ENCODE data around the gene SENP8. TPM values are rescaled to one million over a fixed set of nuclear protein-coding genes. Genes with fewer than 3 reads are reported as not detected.

SENP8 gene
- total RNA-seq, 1 experiment from 2014 or later: 2.0 TPM

GRCh38 chr15:72128359-72128758 lies 10.2 kb downstream of the SENP8 start:
- Histone ChIP-seq H3K4me3 (ENCODE audit: low read depth, low read length, poor library complexity, severe bottlenecking) (no peak overlapping the region), H3K27ac (ENCODE audit: low read depth, low read length, poor library complexity, severe bottlenecking) (no peak overlapping the region), H3K4me1 (ENCODE audit: insufficient read depth, low read length, poor library complexity, severe bottlenecking) (peaks cover 11% of the 10 kb centered on the region), H3K9me3 (ENCODE audit: low read depth, low read length, poor library complexity, severe bottlenecking) (no peaks in the 10 kb centered on the region), H3K27me3 (replicated peaks; ENCODE audit: insufficient read depth, low read depth, low read length, poor library complexity) (no peaks in the 10 kb centered on the region), H3K36me3 (ENCODE audit: insufficient read depth, low read length, poor library complexity, severe bottlenecking) (no peaks in the 10 kb centered on the region)
- BruUV-seq (replicated peaks): no TSS peak
- TF ChIP-seq EZH2 (IDR thresholded peaks at IDR 0.05; ENCODE audit: borderline replicate concordance, low read depth, low read length, poor library complexity, severe bottlenecking) (no peak), CTCF (conservative IDR thresholded peaks at IDR 0.05; ENCODE audit: low read depth, low read length) (no peak)
- DNase-seq (ENCODE audit: low spot score): no peak
- intact Hi-C loops (cut with micrococcal nuclease; ENCODE audit: unreplicated experiment): no loop called here
- CTCF ChIA-PET: interaction anchor here (0.6 kb wide), 1 partner anchor 10 kb away, joined by 3 read pairs; the partner anchor contains the start of gene SENP8
- POLR2A ChIA-PET (ENCODE audit: low non-redundant PET): interaction anchor here (0.7 kb wide), 1 partner anchor 59 kb away, joined by 4 read pairs; no protein-coding TSS in a partner anchor

GRCh38 chr15:72130272-72130671 lies 12.1 kb downstream of the SENP8 start:
- intact Hi-C loops (cut with micrococcal nuclease; ENCODE audit: unreplicated experiment): no loop called here
- ChIA-PET POLR2A (ENCODE audit: low non-redundant PET) (no interaction called here), CTCF (no interaction called here)
- H3K4me1 ChIP-seq (ENCODE audit: insufficient read depth, low read length, poor library complexity, severe bottlenecking): no peaks in the 10 kb centered on the region
- no peak overlapping the region for H3K27ac ChIP-seq (ENCODE audit: low read depth, low read length, poor library complexity, severe bottlenecking)
- BruUV-seq (replicated peaks): no TSS peak
- H3K27me3 ChIP-seq (replicated peaks; ENCODE audit: insufficient read depth, low read depth, low read length, poor library complexity): no peaks in the 10 kb centered on the region
- no peak for DNase-seq (ENCODE audit: low spot score)
- no peaks in the 10 kb centered on the region for H3K36me3 ChIP-seq (ENCODE audit: insufficient read depth, low read length, poor library complexity, severe bottlenecking)
- no peak overlapping the region for H3K4me3 ChIP-seq (ENCODE audit: low read depth, low read length, poor library complexity, severe bottlenecking)
- TF ChIP-seq CTCF (conservative IDR thresholded peaks at IDR 0.05; ENCODE audit: low read depth, low read length) (no peak), EZH2 (IDR thresholded peaks at IDR 0.05; ENCODE audit: borderline replicate concordance, low read depth, low read length, poor library complexity, severe bottlenecking) (no peak)
- H3K9me3 ChIP-seq (ENCODE audit: low read depth, low read length, poor library complexity, severe bottlenecking): no peaks in the 10 kb centered on the region

- no peak for TF ChIP-seq CTCF (conservative IDR thresholded peaks at IDR 0.05; ENCODE audit: low read depth, low read length)
- no peak for TF ChIP-seq EZH2 (IDR thresholded peaks at IDR 0.05; ENCODE audit: borderline replicate concordance, low read depth, low read length, poor library complexity, severe bottlenecking)
- ChIA-PET POLR2A (ENCODE audit: low non-redundant PET) (no interaction called here), CTCF (no interaction called here)
- H3K4me3 ChIP-seq (ENCODE audit: low read depth, low read length, poor library complexity, severe bottlenecking): no peak overlapping the region
- no peak for DNase-seq (ENCODE audit: low spot score)
- H3K4me1 ChIP-seq (ENCODE audit: insufficient read depth, low read length, poor library complexity, severe bottlenecking): no peaks in the 10 kb centered on the region
- H3K27ac ChIP-seq (ENCODE audit: low read depth, low read length, poor library complexity, severe bottlenecking): no peak overlapping the region
- no peaks in the 10 kb centered on the region for H3K27me3 ChIP-seq (replicated peaks; ENCODE audit: insufficient read depth, low read depth, low read length, poor library complexity)
- BruUV-seq (replicated peaks): no TSS peak
- H3K36me3 ChIP-seq (ENCODE audit: insufficient read depth, low read length, poor library complexity, severe bottlenecking): no peaks in the 10 kb centered on the region
- intact Hi-C loops (cut with micrococcal nuclease; ENCODE audit: unreplicated experiment): no loop called here
- no peaks in the 10 kb centered on the region for H3K9me3 ChIP-seq (ENCODE audit: low read depth, low read length, poor library complexity, severe bottlenecking)
Observed at GRCh38 chr15:72131922-72132321, 13.7 kb downstream of the SENP8 start.

Measured in A673 (cell line).